ENCODE data around the gene ABHD12.

GRCh38 chr20:25313593-25313992 lies 77.0 kb downstream of the ABHD12 start:
- no peak for TF ChIP-seq POLR2A (IDR thresholded peaks at IDR 0.05; ENCODE audit: low read depth, low read length)
- no peak for TF ChIP-seq CTCF (IDR thresholded peaks at IDR 0.05; ENCODE audit: extremely low read depth in 1 of 2, insufficient read depth in 1 of 2, low read depth in 1 of 2, low read length in 2 of 2)
- TF ChIP-seq FOS (IDR thresholded peaks at IDR 0.05; ENCODE audit: borderline replicate concordance, insufficient read depth, low read length): no peak
- TF ChIP-seq EZH2 (IDR thresholded peaks at IDR 0.05; ENCODE audit: borderline replicate concordance, low read depth, low read length, severe bottlenecking): no peak
- no peak for TF ChIP-seq MAX (IDR thresholded peaks at IDR 0.05; ENCODE audit: insufficient read depth, insufficient read length)
- TF ChIP-seq POLR2AphosphoS5 (IDR thresholded peaks at IDR 0.05; ENCODE audit: insufficient read depth, low read depth, low read length): no peak
- TF ChIP-seq JUN (IDR thresholded peaks at IDR 0.05; ENCODE audit: borderline replicate concordance, insufficient read depth, insufficient read length, low read depth): no peak
